Hematopoietic multipotent progenitor cell (in vitro differentiated cells): Measurements from ENCODE around the gene RASGEF1C. TPM values are rescaled to one million over a fixed set of nuclear protein-coding genes. Genes with fewer than 3 reads are reported as not detected.

Source experiments
- DNase-seq, 3 donors: peaks; one replicate each; pipeline ENCODE4 v3.0.0-alpha.2; 2011 to 2015; ENCODE audit warnings: low read depth in 2 of 3, low spot score in 2 of 3
- total RNA-seq: library from RNA; depleted of rRNA; stranded (reverse); fragments of >200 nt; gene quantifications from one replicate; pipeline ENCODE4 v1.2.3, GENCODE V29; 2012

RASGEF1C gene
- total RNA-seq, 1 donor: under 0.01 TPM

DNA sequence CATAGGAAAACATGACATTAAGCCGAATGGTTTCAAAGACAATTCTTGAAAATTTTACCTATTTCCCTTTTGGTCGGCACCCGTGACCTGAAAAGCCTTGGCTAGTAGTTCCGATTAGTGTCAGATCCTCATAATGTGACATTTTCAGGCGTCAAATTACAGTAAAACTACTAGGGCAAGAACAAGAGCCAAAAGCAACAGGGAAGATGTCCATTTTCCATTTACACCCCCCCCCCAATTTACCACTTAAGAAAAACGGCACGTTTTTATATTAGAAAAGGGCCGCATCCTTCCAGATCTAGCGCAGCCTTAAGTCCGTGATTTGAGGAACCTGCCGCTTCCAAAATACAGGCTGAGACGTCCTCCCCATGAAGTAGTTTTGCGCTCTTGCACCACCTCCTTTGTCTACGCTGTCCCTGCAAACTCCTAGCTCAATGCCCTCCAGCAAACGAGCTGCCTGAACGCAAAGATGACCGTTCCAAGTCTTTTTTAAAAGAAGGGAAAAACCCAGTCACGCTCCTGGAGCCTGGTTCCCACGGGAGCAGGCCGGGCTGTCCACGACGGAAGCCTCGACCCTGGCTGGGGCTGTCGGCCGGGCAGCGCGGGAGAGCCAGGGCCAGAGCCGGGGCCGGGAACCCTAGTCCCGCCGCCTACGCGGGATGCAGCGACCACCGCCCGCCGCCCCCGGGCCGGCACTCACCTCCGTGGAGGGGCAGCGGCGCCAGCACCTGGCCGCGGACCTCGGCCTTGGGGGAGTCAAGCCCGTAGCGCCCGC is 138.1 kb downstream of the RASGEF1C start:
- DNase-seq: peak in 1 of 3 donors; percentile 62

DNA sequence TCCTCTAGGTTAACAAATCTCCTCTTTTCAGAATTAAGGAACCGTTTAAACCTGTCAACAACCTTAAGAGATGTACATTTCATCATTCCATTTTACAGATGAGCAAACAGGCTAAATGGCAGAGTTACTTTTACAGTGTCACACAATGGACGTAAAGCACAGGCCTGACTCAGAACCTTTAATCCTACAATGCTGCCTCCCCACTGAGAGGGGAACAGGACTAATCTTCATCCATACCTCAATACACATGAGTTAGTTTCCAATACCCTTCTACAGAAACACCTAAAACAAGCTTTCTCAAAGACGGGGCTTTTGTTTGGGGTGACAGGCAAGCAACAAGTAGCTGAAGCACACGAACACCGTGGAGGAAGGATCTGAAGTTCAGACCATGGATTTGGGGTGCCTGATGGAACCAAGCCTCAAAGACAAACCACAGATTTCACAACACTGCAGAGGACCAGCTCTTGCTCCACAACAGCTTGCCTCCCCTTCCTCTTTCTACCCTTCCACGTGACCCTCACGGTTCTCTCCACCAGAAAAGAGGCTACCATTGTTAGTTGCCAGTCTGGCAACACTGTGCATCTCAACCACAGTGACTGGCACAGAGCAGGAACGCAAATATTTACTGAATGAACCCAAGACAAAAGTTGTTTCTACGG is 139.3 kb downstream of the RASGEF1C start:
- DNase-seq: peak in 2 of 3 donors; percentile 78 to 94

DNA sequence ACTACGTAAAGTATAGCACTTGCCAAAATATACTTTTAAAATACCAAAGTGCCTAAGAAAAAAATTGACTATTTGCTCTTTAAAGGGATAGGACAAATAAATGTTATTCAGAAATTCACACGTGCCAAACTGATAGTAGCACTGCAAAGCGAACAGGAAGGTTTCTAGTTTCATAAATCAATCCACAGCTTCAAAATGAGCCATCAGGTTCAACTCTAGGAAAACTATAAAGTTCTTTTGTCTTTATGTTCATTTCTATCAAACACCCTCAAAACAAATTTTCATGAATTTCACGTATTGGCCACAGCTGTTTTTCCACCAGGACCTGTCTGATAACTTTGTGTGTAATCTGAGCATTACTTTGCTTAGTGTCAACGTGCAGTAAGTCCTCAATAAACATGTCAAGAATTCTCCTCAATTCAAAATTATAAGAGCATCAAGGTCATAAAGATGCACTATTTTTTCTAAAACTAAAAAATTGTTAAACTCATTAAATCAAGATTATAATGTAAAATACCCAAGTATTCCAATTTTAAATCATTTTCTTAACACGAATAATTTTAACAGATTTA is 140.4 kb downstream of the RASGEF1C start:
- no peak for DNase-seq

DNA sequence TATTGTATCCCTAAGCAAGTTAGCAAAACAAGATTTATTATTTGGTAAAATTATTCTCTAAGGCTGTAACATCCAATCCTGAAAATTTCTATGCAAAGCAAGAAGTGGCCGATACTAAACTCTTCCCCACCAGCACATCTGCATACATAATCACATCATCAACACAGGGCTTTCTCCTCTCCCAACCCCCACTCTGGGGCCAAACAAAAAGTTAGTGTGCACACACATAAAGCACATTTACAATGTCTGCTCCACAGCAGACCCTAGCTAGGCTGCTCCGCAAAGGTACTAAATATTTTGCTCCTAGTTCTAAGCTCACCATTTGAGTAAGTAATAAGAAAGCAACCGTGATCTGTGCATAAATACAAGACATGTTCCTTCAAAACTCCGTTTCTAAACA is 141.0 kb downstream of the RASGEF1C start:
- no peak for DNase-seq

DNA sequence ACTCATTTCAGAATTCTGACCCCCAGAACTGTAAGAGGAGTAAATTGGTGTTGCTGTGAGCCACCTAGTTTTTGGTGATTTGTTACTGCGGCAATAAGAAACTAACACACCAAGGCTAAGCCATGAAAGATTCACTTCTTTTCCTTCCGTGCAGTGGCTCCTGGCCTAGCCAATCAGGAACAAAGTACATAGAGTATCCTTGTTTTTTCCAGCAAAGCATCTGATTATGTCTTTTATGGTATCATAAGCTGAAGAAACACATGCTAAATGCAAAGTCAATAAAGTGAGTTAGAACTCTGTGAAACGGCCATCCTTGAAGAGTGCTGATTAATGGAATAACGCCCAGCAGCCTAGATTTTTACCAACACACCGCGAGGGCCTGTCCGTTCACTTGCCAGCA is 148.8 kb downstream of the RASGEF1C start:
- DNase-seq: no peak

DNA sequence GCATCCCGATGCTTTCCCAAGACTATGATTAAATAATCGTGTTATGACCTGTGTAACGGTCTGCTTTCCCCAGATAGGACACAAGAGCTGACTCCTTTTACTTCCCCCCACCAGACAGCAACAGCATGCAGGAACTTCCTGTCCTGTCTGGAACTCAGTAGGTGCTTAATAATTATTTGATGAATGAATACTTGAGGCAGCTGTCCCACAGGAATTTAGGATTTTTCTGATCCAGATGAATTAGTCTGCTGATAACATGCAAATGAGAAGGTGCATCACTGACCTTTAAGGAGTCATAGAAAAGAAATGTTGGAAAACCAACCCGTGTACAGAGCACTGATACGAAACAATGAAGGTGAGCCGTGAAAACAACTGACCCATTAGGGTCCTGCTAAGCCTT is 149.7 kb downstream of the RASGEF1C start:
- DNase-seq: no peak

DNA sequence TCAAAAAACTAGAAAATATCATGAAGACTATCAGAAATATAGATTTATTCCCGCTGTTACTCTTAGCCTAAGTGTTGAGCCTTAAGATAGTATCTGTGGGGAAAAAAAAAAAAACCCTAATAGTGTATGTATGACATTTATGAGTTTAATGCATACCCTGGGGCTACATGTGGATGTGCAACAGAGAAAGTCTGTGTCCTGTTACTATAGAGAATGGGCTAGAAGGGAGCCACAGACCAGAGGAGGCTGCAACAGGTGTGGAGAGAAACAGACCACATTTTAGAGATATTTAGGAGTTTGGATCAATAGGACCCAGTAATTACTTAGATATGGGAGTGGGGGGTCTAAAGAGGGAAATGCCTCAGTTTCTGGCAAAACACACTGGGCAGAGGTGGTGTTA is 152.9 kb downstream of the RASGEF1C start:
- no peak for DNase-seq

DNA sequence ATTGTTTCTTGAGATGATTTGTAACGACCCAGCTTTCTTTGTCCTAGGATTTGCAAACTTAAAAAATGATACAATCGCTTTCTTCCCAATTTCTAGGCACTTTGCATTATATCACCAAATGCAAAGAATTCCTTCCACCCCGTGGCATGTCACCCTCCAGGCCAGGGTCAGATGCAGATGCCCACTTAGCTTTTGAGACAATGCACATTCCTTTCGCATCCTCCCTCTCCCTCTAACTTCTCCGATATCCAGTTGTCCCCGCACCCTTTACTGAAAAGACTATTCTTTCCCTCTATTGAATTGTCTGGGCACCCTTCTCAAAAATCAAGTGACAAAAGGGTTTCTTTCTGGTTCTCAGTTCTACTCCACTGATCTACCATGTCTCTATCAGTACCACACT is 154.8 kb downstream of the RASGEF1C start:
- no peak for DNase-seq

DNA sequence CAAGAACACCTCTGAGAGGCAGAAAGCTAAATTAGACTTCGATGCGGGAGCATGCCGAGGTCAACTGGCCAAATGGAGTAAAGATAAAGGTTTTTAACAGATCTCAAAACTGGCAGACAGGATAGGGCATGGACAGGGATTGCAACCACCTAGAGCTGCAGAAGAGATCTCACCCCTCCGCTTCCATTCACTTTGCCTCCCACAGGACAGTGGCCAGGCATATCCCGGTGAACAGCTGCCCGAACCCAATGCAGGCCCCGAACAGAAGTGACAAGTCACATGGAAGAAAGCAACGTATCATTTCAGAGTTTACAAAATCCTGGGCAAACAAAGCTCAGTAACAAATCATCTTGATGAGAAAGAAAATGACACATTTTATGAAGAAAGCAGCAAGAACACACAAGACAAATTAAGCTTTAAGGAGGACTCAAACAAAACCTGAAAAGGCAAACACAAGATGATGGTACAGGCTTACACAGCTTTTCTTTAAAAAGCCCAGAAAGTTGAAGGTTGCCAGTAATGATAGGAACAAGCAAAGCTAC is 155.9 kb downstream of the RASGEF1C start:
- no peak for DNase-seq

DNA sequence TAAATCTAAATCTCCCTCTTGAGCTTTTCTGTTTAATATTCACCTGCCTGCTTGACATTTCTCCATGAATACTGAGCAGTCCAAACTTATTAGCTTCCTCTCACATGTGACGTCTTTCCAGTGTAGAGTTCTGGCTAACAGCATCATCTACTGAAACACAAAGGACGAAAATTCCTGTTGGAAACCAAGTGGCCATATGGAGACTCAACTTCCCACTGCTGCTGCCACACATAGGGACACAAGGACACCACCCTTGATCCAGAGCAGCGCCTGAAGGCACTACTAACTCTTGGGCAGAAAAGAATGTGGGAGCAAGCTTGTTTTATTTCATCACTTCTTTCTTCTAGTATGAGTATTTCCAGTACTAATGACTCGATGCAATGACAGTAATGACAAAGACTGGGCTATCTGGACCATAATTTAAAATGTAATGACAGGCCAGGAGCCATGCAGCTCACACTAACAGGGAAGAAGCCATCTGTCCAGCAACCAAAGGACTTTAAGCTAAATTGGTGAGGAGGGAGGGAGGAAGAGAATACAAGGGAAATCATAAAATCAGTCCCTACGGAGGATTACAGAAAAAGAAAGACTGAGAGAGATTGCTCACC is 156.7 kb downstream of the RASGEF1C start:
- DNase-seq: no peak

Other genes starting within 250 kb of the RASGEF1C start
- 194 TPM for gene RNF130, start 137.5 kb downstream of the RASGEF1C start, total RNA-seq
- gene MAPK9, start 82.9 kb upstream of the RASGEF1C start, total RNA-seq: 22.9 TPM
- under 0.01 TPM for gene GFPT2, start 144.1 kb upstream of the RASGEF1C start, total RNA-seq